ENCODE results near the gene MBP. TPM values are rescaled to one million over a fixed set of nuclear protein-coding genes. Genes with fewer than 3 reads are reported as not detected.

Gene MBP
- total RNA-seq, 1 experiment from 2014 or later, result not detected

GRCh38 chr18:76935722-76936337, 196.8 kb downstream of the MBP start:
- H3K36me3 ChIP-seq (ENCODE audit: insufficient read depth, low read length, poor library complexity, severe bottlenecking), result no peaks in the 10 kb centered on the region
- no peak overlapping the region for H3K4me3 ChIP-seq (ENCODE audit: low read depth, low read length, poor library complexity, severe bottlenecking)
- POLR2A ChIA-PET (ENCODE audit: low non-redundant PET), result no interaction called here
- DNase-seq (ENCODE audit: low spot score), result no peak
- CTCF ChIA-PET, result no interaction called here
- TF ChIP-seq CTCF (conservative IDR thresholded peaks at IDR 0.05; ENCODE audit: low read depth, low read length) (no peak), EZH2 (IDR thresholded peaks at IDR 0.05; ENCODE audit: borderline replicate concordance, low read depth, low read length, poor library complexity, severe bottlenecking) (no peak)
- no peaks in the 10 kb centered on the region for H3K4me1 ChIP-seq (ENCODE audit: insufficient read depth, low read length, poor library complexity, severe bottlenecking)
- H3K27ac ChIP-seq (ENCODE audit: low read depth, low read length, poor library complexity, severe bottlenecking), result no peak overlapping the region
- H3K9me3 ChIP-seq (ENCODE audit: low read depth, low read length, poor library complexity, severe bottlenecking), result no peaks in the 10 kb centered on the region
- intact Hi-C loops (cut with micrococcal nuclease; ENCODE audit: unreplicated experiment), result no loop called here
- no TSS peak for BruUV-seq (replicated peaks)
- H3K27me3 ChIP-seq (replicated peaks; ENCODE audit: insufficient read depth, low read depth, low read length, poor library complexity), result no peaks in the 10 kb centered on the region

GRCh38 chr18:76932026-76932819, 200.4 kb downstream of the MBP start:
- POLR2A ChIA-PET (ENCODE audit: low non-redundant PET), result no interaction called here
- no peak for TF ChIP-seq CTCF (conservative IDR thresholded peaks at IDR 0.05; ENCODE audit: low read depth, low read length)
- TF ChIP-seq EZH2 (IDR thresholded peaks at IDR 0.05; ENCODE audit: borderline replicate concordance, low read depth, low read length, poor library complexity, severe bottlenecking), result no peak
- no TSS peak for BruUV-seq (replicated peaks)
- H3K27ac ChIP-seq (ENCODE audit: low read depth, low read length, poor library complexity, severe bottlenecking), result no peak overlapping the region
- CTCF ChIA-PET, result no interaction called here
- intact Hi-C loops (cut with micrococcal nuclease; ENCODE audit: unreplicated experiment), result no loop called here
- H3K27me3 ChIP-seq (replicated peaks; ENCODE audit: insufficient read depth, low read depth, low read length, poor library complexity), result no peaks in the 10 kb centered on the region
- H3K9me3 ChIP-seq (ENCODE audit: low read depth, low read length, poor library complexity, severe bottlenecking), result no peaks in the 10 kb centered on the region
- H3K4me1 ChIP-seq (ENCODE audit: insufficient read depth, low read length, poor library complexity, severe bottlenecking), result no peaks in the 10 kb centered on the region
- H3K4me3 ChIP-seq (ENCODE audit: low read depth, low read length, poor library complexity, severe bottlenecking), result no peak overlapping the region
- peaks cover 12% of the 10 kb centered on the region for H3K36me3 ChIP-seq (ENCODE audit: insufficient read depth, low read length, poor library complexity, severe bottlenecking)
- no peak for DNase-seq (ENCODE audit: low spot score)

GRCh38 chr18:76931171-76931570, 201.4 kb downstream of the MBP start:
- TF ChIP-seq EZH2 (IDR thresholded peaks at IDR 0.05; ENCODE audit: borderline replicate concordance, low read depth, low read length, poor library complexity, severe bottlenecking) (no peak), CTCF (conservative IDR thresholded peaks at IDR 0.05; ENCODE audit: low read depth, low read length) (no peak)
- Histone ChIP-seq H3K9me3 (ENCODE audit: low read depth, low read length, poor library complexity, severe bottlenecking) (no peaks in the 10 kb centered on the region), H3K4me3 (ENCODE audit: low read depth, low read length, poor library complexity, severe bottlenecking) (no peak overlapping the region), H3K36me3 (ENCODE audit: insufficient read depth, low read length, poor library complexity, severe bottlenecking) (peaks cover 12% of the 10 kb centered on the region), H3K27ac (ENCODE audit: low read depth, low read length, poor library complexity, severe bottlenecking) (no peak overlapping the region), H3K4me1 (ENCODE audit: insufficient read depth, low read length, poor library complexity, severe bottlenecking) (no peaks in the 10 kb centered on the region), H3K27me3 (replicated peaks; ENCODE audit: insufficient read depth, low read depth, low read length, poor library complexity) (no peaks in the 10 kb centered on the region)
- intact Hi-C loops (cut with micrococcal nuclease; ENCODE audit: unreplicated experiment), result no loop called here
- ChIA-PET POLR2A (ENCODE audit: low non-redundant PET) (no interaction called here), CTCF (no interaction called here)
- no peak for DNase-seq (ENCODE audit: low spot score)
- BruUV-seq (replicated peaks), result no TSS peak

Other genes starting within 250 kb of the MBP start
- not detected in 2 replicates for gene GALR1, start 117.1 kb upstream of the MBP start, total RNA-seq (2021)